SH-SY5Y (cell line): ENCODE data around the gene MAST2.

Experiments used
- GATA2 ChIP-seq: IDR thresholded peaks from 2 replicates; pipeline ENCODE4 v1.6.1; 2011; ENCODE audit warnings: mild to moderate bottlenecking, low read depth, low read length
- GATA3 ChIP-seq: IDR thresholded peaks from 2 replicates; pipeline ENCODE4 v1.6.1; 2011; ENCODE audit warnings: low read depth, mild to moderate bottlenecking, low read length, moderate library complexity

DNA sequence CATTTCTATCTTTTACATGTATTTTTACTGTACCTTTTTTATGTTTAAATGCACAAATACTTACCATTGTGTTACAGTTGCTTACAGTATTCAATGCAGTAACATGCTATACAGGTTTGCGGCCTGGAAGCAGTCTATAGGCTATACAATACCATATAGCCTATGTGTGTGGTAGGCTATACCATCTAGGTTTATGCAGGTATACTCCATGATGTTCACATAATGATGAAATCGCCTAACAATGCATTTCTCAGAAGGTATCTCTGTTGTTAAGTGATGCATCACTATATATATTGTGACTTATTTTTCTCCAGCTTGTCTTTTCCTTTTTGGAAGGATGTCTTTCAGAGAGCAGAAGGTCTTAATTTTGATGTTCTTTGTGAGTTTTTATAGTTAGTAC, 103.5 kb downstream of the MAST2 start:
- no peak for TF ChIP-seq GATA3
- no peak for TF ChIP-seq GATA2
